GM23248 (cell line): ENCODE data around the gene PRAMEF12.

Experiments used
- EZH2 ChIP-seq: fragments of 200-600 bp; sonication (generic); IDR thresholded peaks from 2 replicates; pipeline ENCODE4 v1.6.1; 2018; ENCODE audit warnings: antibody characterized with exemption, mild to moderate bottlenecking; ENCODE audit not compliant: insufficient read depth, poor library complexity, severe bottlenecking
- EZH2phosphoT487 ChIP-seq: fragments of 200-600 bp; sonication (generic); IDR thresholded peaks from 2 replicates; pipeline ENCODE4 v1.6.1; 2018; ENCODE audit warnings: antibody characterized with exemption, moderate library complexity, mild to moderate bottlenecking, low read depth; ENCODE audit not compliant: insufficient read depth

- TF ChIP-seq EZH2 (no peak), EZH2phosphoT487 (no peak)
Measured at GRCh38 chr1:12769976-12770505, 3.5 kb upstream of the PRAMEF12 start.
